Suprapubic skin (tissue), 4 donors: ENCODE results near the gene VASP.
A peak's percentile ranks its signal among the peaks of the same experiment; 100 is the strongest.

Experiments
- CTCF ChIP-seq, 2 donors: fragments of 200-600 bp in 1 of 2; fragments of 450-650 bp in 1 of 2; sonication (generic) in 1 of 2; IDR thresholded peaks; one replicate each; pipeline ENCODE4 v1.5.1; 2016 to 2019; ENCODE audit warnings: antibody characterized with exemption in 2 of 2, mild to moderate bottlenecking in 1 of 2, moderate library complexity in 1 of 2
- EP300 ChIP-seq: sonication (generic); formaldehyde crosslinking; IDR thresholded peaks from one replicate; pipeline ENCODE4 v1.6.1; 2017; ENCODE audit warnings: antibody characterized with exemption
- POLR2A ChIP-seq, 2 donors: fragments of 450-650 bp; IDR thresholded peaks; one replicate each; pipeline ENCODE4 v1.6.1; 2017; ENCODE audit warnings: antibody characterized with exemption in 2 of 2, mild to moderate bottlenecking in 2 of 2, moderate library complexity in 2 of 2
- POLR2AphosphoS5 ChIP-seq, 3 donors: sonication (generic); formaldehyde crosslinking; IDR thresholded peaks; one replicate each; pipeline ENCODE4 v1.6.1; 2017; ENCODE audit warnings: antibody characterized with exemption in 3 of 3

GRCh38 chr19:45523642-45524256, 16.5 kb downstream of the VASP start:
- TF ChIP-seq POLR2A (IDR thresholded peaks at IDR 0.05) (no peak), CTCF (IDR thresholded peaks at IDR 0.05) (peak; percentile 91 to 92), POLR2AphosphoS5 (IDR thresholded peaks at IDR 0.05) (peak in 1 of 3 donors; percentile 3), EP300 (no peak)
